HepG2 (cell line): Measurements from ENCODE around the gene ZER1. TPM values are rescaled to one million over a fixed set of nuclear protein-coding genes. Genes with fewer than 3 reads are reported as not detected.
A peak's percentile ranks its signal among the peaks of the same experiment; 100 is the strongest.

ENCODE experiments used
- CBFB ChIP-seq: sonication (generic); formaldehyde crosslinking; IDR thresholded peaks from 2 replicates; pipeline ENCODE4 v1.4.0; 2020; ENCODE audit warnings: missing genetic modification reagents
- CHD4 ChIP-seq: fragments of 200-600 bp; sonication (generic); IDR thresholded peaks from 2 replicates; pipeline ENCODE4 v1.7.0; 2017; ENCODE audit warnings: mild to moderate bottlenecking, low read length, borderline replicate concordance
- DR1 ChIP-seq: sonication (generic); formaldehyde crosslinking; IDR thresholded peaks from 2 replicates; pipeline ENCODE4 v1.8.0; 2021; ENCODE audit warnings: mild to moderate bottlenecking, missing genetic modification reagents, inconsistent platforms
- E2F1 ChIP-seq: sonication (generic); formaldehyde crosslinking; IDR thresholded peaks from 2 replicates; pipeline ENCODE4 v1.5.0; 2020; ENCODE audit warnings: missing genetic modification reagents
- ELF3 ChIP-seq: IDR thresholded peaks from 2 replicates; pipeline ENCODE4 v1.6.1; 2016; ENCODE audit warnings: missing genetic modification reagents, missing compliant biosample characterization
- FOXM1 ChIP-seq: sonication (generic); formaldehyde crosslinking; IDR thresholded peaks from 2 replicates; pipeline ENCODE4 v1.5.0; 2020; ENCODE audit warnings: missing genetic modification reagents
- FOXP1 ChIP-seq, 2 experiments: fragments of 450-650 bp in 1 of 2; IDR thresholded peaks; 2 replicates each; pipeline ENCODE4 v1.6.1; 2017 to 2018; ENCODE audit warnings: antibody characterized with exemption in 1 of 2
- FUBP1 ChIP-seq: sonication (generic); formaldehyde crosslinking; IDR thresholded peaks from 2 replicates; pipeline ENCODE4 v1.5.1; 2020; ENCODE audit warnings: missing genetic modification reagents, mild to moderate bottlenecking, borderline replicate concordance
- GZF1 ChIP-seq: sonication (generic); formaldehyde crosslinking; IDR thresholded peaks from 2 replicates; pipeline ENCODE4 v1.5.1; 2020; ENCODE audit warnings: mild to moderate bottlenecking, missing genetic modification reagents
- ISL2 ChIP-seq: sonication (generic); formaldehyde crosslinking; IDR thresholded peaks from 2 replicates; pipeline ENCODE4 v1.5.0; 2020; ENCODE audit warnings: missing genetic modification reagents
- KMT2A ChIP-seq: sonication (generic); formaldehyde crosslinking; IDR thresholded peaks from 2 replicates; pipeline ENCODE4 v1.4.0; 2020; ENCODE audit warnings: missing genetic modification reagents
- MIER3 ChIP-seq: IDR thresholded peaks from 2 replicates; pipeline ENCODE4 v1.6.1; 2016; ENCODE audit warnings: missing compliant biosample characterization, borderline replicate concordance
- MTF2 ChIP-seq: sonication (generic); formaldehyde crosslinking; IDR thresholded peaks from 2 replicates; pipeline ENCODE4 v1.5.0; 2020; ENCODE audit warnings: missing genetic modification reagents, borderline replicate concordance
- PHF21A ChIP-seq: sonication (generic); formaldehyde crosslinking; IDR thresholded peaks from 2 replicates; pipeline ENCODE4 v1.5.0; 2020; ENCODE audit warnings: mild to moderate bottlenecking, missing genetic modification reagents
- RNF2 ChIP-seq: fragments of 450-650 bp; conservative IDR thresholded peaks from 2 replicates; pipeline ENCODE4 v1.6.1; 2016; ENCODE audit warnings: low read depth
- SP4 ChIP-seq: sonication (generic); formaldehyde crosslinking; IDR thresholded peaks from 2 replicates; pipeline ENCODE4 v1.8.1; 2023; ENCODE audit warnings: mild to moderate bottlenecking, missing genetic modification reagents
- SRSF1 ChIP-seq: fragments of 200-400 bp; formaldehyde crosslinking; optimal IDR thresholded peaks from 2 replicates; pipeline ENCODE3; 2017; ENCODE audit warnings: mild to moderate bottlenecking, low read depth, low read length, moderate library complexity
- ZC3H4 ChIP-seq: sonication (generic); formaldehyde crosslinking; IDR thresholded peaks from 2 replicates; pipeline ENCODE4 v1.4.0; 2020; ENCODE audit warnings: missing genetic modification reagents, borderline replicate concordance
- ZNF143 ChIP-seq: sonication (generic); formaldehyde crosslinking; IDR thresholded peaks from 2 replicates; pipeline ENCODE4 v1.4.0; 2020; ENCODE audit warnings: missing genetic modification reagents
- ZNF207 ChIP-seq: fragments of 450-650 bp; IDR thresholded peaks from 2 replicates; pipeline ENCODE4 v1.6.1; 2016; ENCODE audit warnings: antibody characterized with exemption, borderline replicate concordance
- ZNF44 ChIP-seq: sonication (generic); formaldehyde crosslinking; IDR thresholded peaks from 2 replicates; pipeline ENCODE4 v1.5.1; 2020; ENCODE audit warnings: mild to moderate bottlenecking, missing genetic modification reagents
- ZNF644 ChIP-seq: IDR thresholded peaks from 2 replicates; pipeline ENCODE4 v1.6.1; 2016; ENCODE audit warnings: low read depth
- ZNF770 ChIP-seq: sonication (generic); formaldehyde crosslinking; IDR thresholded peaks from 2 replicates; pipeline ENCODE4 v1.5.0; 2020; ENCODE audit warnings: mild to moderate bottlenecking, missing genetic modification reagents
- polyA plus RNA-seq, 8 experiments: library from polyadenylated mRNA; depleted of rRNA in 3 of 8; stranded (reverse) in 7 of 8; unstranded in 1 of 8; fragments of >200 nt; fragmentation: Illumina TruSeq in 4 of 8; extraction: Trizol in 4 of 8; gene quantifications; 2 replicates each; pipeline versions ENCODE4 v1.2.1 to v1.2.3, GENCODE V29; 2011 to 2016; ENCODE audit warnings: low read depth in 4 of 8, missing spikeins in 1 of 8, mixed read lengths in 1 of 8; ENCODE audit not compliant: insufficient read depth in 1 of 8
- total RNA-seq, 5 experiments: library from RNA; depleted of rRNA; stranded (reverse); fragments of >200 nt; fragmentation: Illumina TruSeq; extraction: Trizol; gene quantifications; 2 replicates each; pipeline ENCODE4 v1.2.3, GENCODE V29; 2016; ENCODE audit warnings: low read depth in 1 of 5

ZER1 gene
- total and polyA plus RNA-seq, 2 of the 13 experiments (the other 11 are each of a cell fraction or from before 2014, with no cell fraction given) = 7.7 to 40.0 TPM

GRCh38 chr9:128723866-128724743, 47.6 kb downstream of the ZER1 start, which contains the start of gene ZDHHC12 (continued):
- TF ChIP-seq SRSF1 (peak; percentile 62), ZNF644 (no peak), FOXM1 (CRISPR knock-in tag) (no peak), CHD4 (peak; percentile 100), ZC3H4 (CRISPR knock-in tag) (no peak), ISL2 (CRISPR knock-in tag) (peak; percentile 60), MTF2 (CRISPR knock-in tag) (no peak), GZF1 (CRISPR knock-in tag) (0 out of 2 replicates have a peak, but pooled peaks have one; percentile 22), ZNF44 (peak; percentile 32; the same call in 1 of the 2 replicates), ELF3 (peak; percentile 81), FUBP1 (0 out of 2 replicates have a peak, but pooled peaks have one; percentile 54), FOXP1 (IDR thresholded peaks at IDR 0.05) (no peak), FOXP1 (CRISPR knock-in tag; IDR thresholded peaks at IDR 0.05) (no peak), RNF2 (no peak), CBFB (CRISPR knock-in tag) (no peak), DR1 (CRISPR knock-in tag) (peak; percentile 79; the same call in 1 of the 2 replicates), KMT2A (CRISPR knock-in tag) (0 out of 2 replicates have a peak, but pooled peaks have one; percentile 54), ZNF143 (CRISPR knock-in tag) (peak; percentile 16; the same call in 1 of the 2 replicates), SP4 (CRISPR knock-in tag) (peak; percentile 100), E2F1 (CRISPR knock-in tag) (peak; percentile 91), MIER3 (CRISPR knock-in tag) (no peak), PHF21A (CRISPR knock-in tag) (peak; percentile 55; the same call in 1 of the 2 replicates), ZNF770 (0 out of 2 replicates have a peak, but pooled peaks have one; percentile 70), ZNF207 (no peak)
